PC-3 (cell line): ENCODE data around the gene PPP4R4. TPM values are rescaled to one million over a fixed set of nuclear protein-coding genes. Genes with fewer than 3 reads are reported as not detected.
"Not testable (repeated sequence)": the region's sequence is repeated elsewhere in the genome, so short reads cannot be mapped to it uniquely, and the experiment has no call there.

Experiments
- ATAC-seq: fragments of 200-7000 bp; cut with Tn5 transposase; 2 replicates; pipeline ENCODE4 v1.9.1; 2020; ENCODE audit warnings: mild to moderate bottlenecking, moderate library complexity
- BruUV-seq: library from RNA; stranded (reverse); fragments of 400-500 nt; replicated peaks from 2 replicates; lab custom pipeline; 2021; lab: Mats Ljungman, UMichigan
- CTCF ChIA-PET: fragments of 300-600 bp; sonication (Branson Sonifier 250); formaldehyde crosslinking; loops from one replicate; lab custom pipeline; 2022; ENCODE audit warnings: antibody characterized with exemption; lab: Charles Lee
- POLR2A ChIA-PET: fragments of 300-600 bp; sonication (Branson Sonifier 250); formaldehyde crosslinking; loops from one replicate; lab custom pipeline; 2022; ENCODE audit warnings: antibody characterized with exemption; ENCODE audit not compliant: unreplicated experiment; lab: Charles Lee
- DNase-seq: peaks from one replicate; pipeline ENCODE4 v3.0.0-alpha.2; 2015
- H2AFZ ChIP-seq: fragments of 300-600 bp; sonication (generic); 2 replicates; pipeline ENCODE4 v1.6.0; 2016; ENCODE audit warnings: antibody characterized with exemption, low read length
- H3F3A ChIP-seq: fragments of 300-600 bp; sonication (generic); one replicate; pipeline ENCODE4 v1.6.0; 2017; ENCODE audit warnings: antibody characterized with exemption, low read length, control low read depth, mild to moderate bottlenecking; ENCODE audit not compliant: unreplicated experiment
- H3K27ac ChIP-seq: fragments of 300-600 bp; sonication (generic); 2 replicates; pipeline ENCODE4 v1.5.1; 2016; ENCODE audit warnings: mild to moderate bottlenecking, low read length
- H3K27me3 ChIP-seq: fragments of 300-600 bp; sonication (generic); 2 replicates; pipeline ENCODE4 v1.6.1; 2016; ENCODE audit warnings: low read length, mixed read lengths
- H3K36me3 ChIP-seq: fragments of 300-600 bp; sonication (generic); 2 replicates; pipeline ENCODE4 v1.6.1; 2016; ENCODE audit warnings: low read depth, mixed run types, low read length, mixed read lengths
- H3K4me1 ChIP-seq: fragments of 300-600 bp; sonication (generic); 2 replicates; pipeline ENCODE4 v1.5.1; 2016; ENCODE audit warnings: low read length; ENCODE audit not compliant: insufficient read depth
- H3K4me2 ChIP-seq: fragments of 300-600 bp; sonication (generic); 2 replicates; pipeline ENCODE4 v1.6.0; 2016; ENCODE audit warnings: low read length
- H3K4me3 ChIP-seq: fragments of 300-600 bp; sonication (generic); 2 replicates; pipeline ENCODE4 v1.5.1; 2016; ENCODE audit warnings: mild to moderate bottlenecking, low read length, mixed read lengths
- H3K79me2 ChIP-seq: fragments of 300-600 bp; sonication (generic); 2 replicates; pipeline ENCODE4 v1.6.1; 2017; ENCODE audit warnings: low read length, mixed read lengths
- H3K9ac ChIP-seq: fragments of 300-600 bp; sonication (generic); 2 replicates; pipeline ENCODE4 v1.6.0; 2016; ENCODE audit warnings: mild to moderate bottlenecking, low read length
- H3K9me2 ChIP-seq: fragments of 300-600 bp; sonication (generic); replicated peaks from 2 replicates; pipeline ENCODE4 v1.6.1; 2016; ENCODE audit warnings: mixed run types, low read length, mixed read lengths
- H3K9me3 ChIP-seq: fragments of 300-600 bp; sonication (generic); 2 replicates; pipeline ENCODE4 v1.6.1; 2016; ENCODE audit warnings: low read length, mixed read lengths
- H4K20me1 ChIP-seq: fragments of 300-600 bp; sonication (generic); 2 replicates; pipeline ENCODE4 v1.6.1; 2016; ENCODE audit warnings: low read length, mixed read lengths
- CTCF ChIP-seq: fragments of 300-600 bp; sonication (generic); conservative IDR thresholded peaks from 2 replicates; pipeline ENCODE4 v1.5.1; 2017; ENCODE audit warnings: antibody characterized with exemption, low read depth, mild to moderate bottlenecking, low read length
- EZH2 ChIP-seq: fragments of 300-600 bp; sonication (generic); IDR thresholded peaks from one replicate; pipeline ENCODE4 v1.6.1; 2017; ENCODE audit warnings: antibody characterized with exemption, mild to moderate bottlenecking, low read length; ENCODE audit not compliant: unreplicated experiment
- EZH2phosphoT487 ChIP-seq: fragments of 300-600 bp; sonication (generic); IDR thresholded peaks from 2 replicates; pipeline ENCODE4 v1.6.1; 2018; ENCODE audit warnings: mild to moderate bottlenecking, antibody characterized with exemption, low read length, borderline replicate concordance
- intact Hi-C: fragments of 100-400 bp; cut with micrococcal nuclease; formaldehyde crosslinking; loops from 2 replicates; pipeline ENCODE4 v1.9.0; 2023
- total RNA-seq: library from RNA; depleted of rRNA; stranded (reverse); fragments of >200 nt; gene quantifications from 2 replicates; pipeline ENCODE4 v1.2.3, GENCODE V29; 2014

The PPP4R4 gene
- total RNA-seq, 1 experiment from 2014 or later: 0.11 TPM

GRCh38 chr14:94295360-94296180 lies 121.4 kb downstream of the PPP4R4 start:
- DNase-seq: no peak
- Histone ChIP-seq H3K36me3 (no peaks in the 10 kb centered on the region), H3K9me3 (no peaks in the 10 kb centered on the region), H3K4me1 (no peaks in the 10 kb centered on the region), H3K4me3 (no peak overlapping the region), H3K9ac (no peak overlapping the region), H4K20me1 (no peaks in the 10 kb centered on the region), H3K27ac (no peak overlapping the region), H3K79me2 (no peaks in the 10 kb centered on the region), H3K27me3 (0 out of 2 replicates have a peak, but pooled peaks cover 16% of the 10 kb centered on the region), H3K9me2 (no peaks in the 10 kb centered on the region), H3K4me2 (no peak overlapping the region), H2AFZ (no peak overlapping the region), H3F3A (no peaks in the 10 kb centered on the region)
- POLR2A ChIA-PET: no interaction called here
- BruUV-seq: no TSS peak
- ATAC-seq: no peak
- CTCF ChIA-PET: no interaction called here
- TF ChIP-seq EZH2phosphoT487 (no peak), CTCF (no peak), EZH2 (no peak)
- intact Hi-C loops: no loop called here

GRCh38 chr14:94296181-94296545 lies 122.0 kb downstream of the PPP4R4 start:
- intact Hi-C loops, H4K20me1 ChIP-seq, H3K79me2 ChIP-seq, H3K4me3 ChIP-seq, POLR2A ChIA-PET, ATAC-seq, H3K9me3 ChIP-seq, H3F3A ChIP-seq, H2AFZ ChIP-seq, H3K9me2 ChIP-seq, H3K27ac ChIP-seq, H3K4me2 ChIP-seq, DNase-seq, H3K4me1 ChIP-seq, H3K36me3 ChIP-seq, CTCF ChIA-PET, BruUV-seq, H3K9ac ChIP-seq: not testable (repeated sequence)
- 0 out of 2 replicates have a peak, but pooled peaks cover 16% of the 10 kb centered on the region for H3K27me3 ChIP-seq

- Histone ChIP-seq H3F3A (no peaks in the 10 kb centered on the region), H3K79me2 (no peaks in the 10 kb centered on the region)
Measured at GRCh38 chr14:94298130-94298529, 124.0 kb downstream of the PPP4R4 start.

More at GRCh38 chr14:94298130-94298529, 124.0 kb downstream of the PPP4R4 start:
- Histone ChIP-seq H3K4me3 (no peak overlapping the region), H3K9me2 (no peaks in the 10 kb centered on the region), H3K4me1 (no peaks in the 10 kb centered on the region), H3K4me2 (no peak overlapping the region), H3K27me3 (0 out of 2 replicates have a peak, but pooled peaks cover 1% of the 10 kb centered on the region), H2AFZ (no peak overlapping the region), H4K20me1 (no peaks in the 10 kb centered on the region), H3K9ac (no peak overlapping the region), H3K36me3 (no peaks in the 10 kb centered on the region), H3K9me3 (no peaks in the 10 kb centered on the region), H3K27ac (no peak overlapping the region)
- intact Hi-C loops: no loop called here
- DNase-seq (no peak), ATAC-seq (no peak)
- POLR2A ChIA-PET: no interaction called here
- CTCF ChIA-PET: no interaction called here
- TF ChIP-seq EZH2 (no peak), CTCF (no peak), EZH2phosphoT487 (no peak)
- no TSS peak for BruUV-seq
